Sigmoid colon (tissue), 7 donors: ENCODE results near the gene KRTAP26-1. TPM values are rescaled to one million over a fixed set of nuclear protein-coding genes. Genes with fewer than 3 reads are reported as not detected.

Experiments
- DNase-seq: peaks from one replicate; pipeline ENCODE4 v3.0.0-alpha.2; 2019
- H3K27ac ChIP-seq, 4 donors: fragments of 200-600 bp; sonication (generic); one replicate each; pipeline ENCODE4 v1.5.1; 2016 to 2019; ENCODE audit warnings: mild to moderate bottlenecking in 1 of 4
- H3K27me3 ChIP-seq, 3 donors: fragments of 200-600 bp; sonication (generic); one replicate each; pipeline ENCODE4 v1.5.1; 2019; ENCODE audit warnings: mild to moderate bottlenecking in 1 of 3
- H3K36me3 ChIP-seq, 4 donors: fragments of 200-600 bp; sonication (generic); one replicate each; pipeline ENCODE4 v1.5.1; 2016 to 2019
- H3K4me1 ChIP-seq, 4 donors: fragments of 200-600 bp; sonication (generic); one replicate each; pipeline ENCODE4 v1.5.1; 2017 to 2019
- H3K4me3 ChIP-seq, 4 donors: fragments of 200-600 bp; sonication (generic); one replicate each; pipeline ENCODE4 v1.5.1; 2017 to 2019; ENCODE audit warnings: mild to moderate bottlenecking in 2 of 4, moderate library complexity in 1 of 4
- H3K9me3 ChIP-seq, 4 donors: fragments of 200-600 bp in 3 of 4; sonication (generic) in 3 of 4; one replicate each; pipeline versions ENCODE4 v1.5.1 to v1.6.1; 2013 to 2019
- CTCF ChIP-seq, 4 experiments: fragments of 450-650 bp in 3 of 4; fragments of 200-600 bp in 1 of 4; IDR thresholded peaks; one replicate each; pipeline ENCODE4 v1.5.1; 2016 to 2019; ENCODE audit warnings: antibody characterized with exemption in 4 of 4, mild to moderate bottlenecking in 3 of 4, moderate library complexity in 2 of 4
- EP300 ChIP-seq, 4 donors: sonication (generic); formaldehyde crosslinking; IDR thresholded peaks; one replicate each; pipeline ENCODE4 v1.6.1; 2017; ENCODE audit warnings: antibody characterized with exemption in 4 of 4
- POLR2A ChIP-seq, 2 donors: fragments of 450-650 bp; IDR thresholded peaks; one replicate each; pipeline ENCODE4 v1.6.1; 2016; ENCODE audit warnings: antibody characterized with exemption in 2 of 2, mild to moderate bottlenecking in 2 of 2, moderate library complexity in 2 of 2
- POLR2AphosphoS5 ChIP-seq, 4 donors: sonication (generic); formaldehyde crosslinking; IDR thresholded peaks; one replicate each; pipeline ENCODE4 v1.6.1; 2017; ENCODE audit warnings: antibody characterized with exemption in 4 of 4
- WGBS, 2 donors: extraction: QIAGEN DNeasy Blood & Tissue Kit; methylation state at CpG; one replicate each; pipeline ENCODE4 v1.1.7; 2013; 5-methylcytosine and 5-hydroxymethylcytosine counted together
- intact Hi-C: fragments of 100-400 bp; cut with DNase I; formaldehyde crosslinking; loops from one replicate; pipeline ENCODE4 v1.15.1; 2023
- polyA plus RNA-seq, 3 donors: library from polyadenylated mRNA; stranded (reverse); fragments of 200-250 nt; gene quantifications; one replicate each; pipeline ENCODE4 v1.2.3, GENCODE V29; 2013
- total RNA-seq, 4 donors: library from RNA; depleted of rRNA; stranded (reverse); fragments of >200 nt; gene quantifications; one replicate each; pipeline ENCODE4 v1.1.0, GENCODE V29; 2016
- donor health status: healthy with polysubstance abuse.
- donor health status: Bipolar disorder and iron deficiency.
- donor health status: healthy.

Gene KRTAP26-1
- total and polyA plus RNA-seq, 7 donors: not detected

- H3K27me3 ChIP-seq: no peaks in the 10 kb centered on the region
- no peak overlapping the region for H3K4me3 ChIP-seq
- 27 to 45% methylated on average over 3 of the region's 3 CpGs for WGBS, 2 donors
- intact Hi-C loops: no loop called here
- no peaks in the 10 kb centered on the region for H3K9me3 ChIP-seq
- no peaks in the 10 kb centered on the region for H3K36me3 ChIP-seq
- TF ChIP-seq EP300 (IDR thresholded peaks at IDR 0.05) (no peak), POLR2A (IDR thresholded peaks at IDR 0.05) (no peak), CTCF (IDR thresholded peaks at IDR 0.05) (no peak), POLR2AphosphoS5 (IDR thresholded peaks at IDR 0.05) (no peak)
- H3K27ac ChIP-seq: no peak overlapping the region
- no peaks in the 10 kb centered on the region for H3K4me1 ChIP-seq
- DNase-seq: no peak
These were observed 29.5 kb upstream of the KRTAP26-1 start for GRCh38 chr21:30349572-30349971.

DNA sequence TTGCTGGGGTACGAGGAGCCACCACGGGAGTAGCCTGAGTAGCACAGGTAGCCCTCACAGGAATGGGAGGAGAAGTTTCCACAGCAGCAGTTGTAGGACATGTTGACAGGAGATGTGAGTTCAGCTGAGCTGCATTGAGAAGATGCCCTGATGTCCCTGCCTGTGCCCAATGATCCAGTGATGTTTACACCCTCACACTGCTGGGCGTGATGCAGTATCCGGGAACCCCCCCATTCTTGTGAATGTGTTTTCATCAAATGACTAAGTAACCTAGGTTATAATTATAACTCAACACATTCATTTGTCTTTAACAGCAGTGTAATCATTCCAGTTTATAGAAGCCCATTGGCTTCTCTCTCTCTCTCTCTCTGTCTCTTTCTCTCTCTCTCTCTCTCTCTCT, 28.4 kb upstream of the KRTAP26-1 start, which contains the start of gene KRTAP23-1:
Gene KRTAP23-1 (minus strand): TSS at position 101 of the 400 bp plus-strand sequence. CDS start 0 bp downstream, at position 101.
- Histone ChIP-seq H3K4me3 (no peak within 1 kb of the TSS), H3K27ac (no peak within 1 kb of the TSS), H3K36me3 (no peaks in the 10 kb centered on the region), H3K4me1 (no peaks in the 10 kb centered on the region), H3K27me3 (no peaks in the 10 kb centered on the region), H3K9me3 (no peaks in the 10 kb centered on the region)
- intact Hi-C loops: no loop called here
- no peak for TF ChIP-seq CTCF (IDR thresholded peaks at IDR 0.05)
- no peak for TF ChIP-seq EP300 (IDR thresholded peaks at IDR 0.05)
- no peak for TF ChIP-seq POLR2AphosphoS5 (IDR thresholded peaks at IDR 0.05)
- TF ChIP-seq POLR2A (IDR thresholded peaks at IDR 0.05): no peak
- 86 to 89% methylated on average over 4 of the region's 4 CpGs for WGBS, 2 donors
- DNase-seq: no peak

DNA sequence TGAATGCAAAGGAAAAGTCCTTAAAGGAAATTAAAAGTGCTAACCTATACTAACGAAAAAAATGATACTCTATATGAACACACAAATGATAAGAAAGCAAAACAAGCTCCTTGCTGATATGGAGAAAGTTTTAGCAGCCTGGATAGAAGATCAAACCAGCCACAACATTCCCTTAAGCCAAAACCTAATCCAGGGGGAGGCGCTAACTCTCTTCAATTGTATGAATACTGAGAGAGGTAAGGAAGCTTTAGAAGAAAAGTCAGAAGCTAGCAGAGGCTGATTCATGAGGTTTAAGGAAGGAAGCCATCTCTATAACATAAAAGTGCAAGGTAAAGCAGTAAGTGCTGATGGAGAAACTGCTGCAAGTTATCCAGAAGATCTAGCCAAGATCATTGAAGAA, 24.9 kb upstream of the KRTAP26-1 start:
- intact Hi-C loops: no loop called here

DNA sequence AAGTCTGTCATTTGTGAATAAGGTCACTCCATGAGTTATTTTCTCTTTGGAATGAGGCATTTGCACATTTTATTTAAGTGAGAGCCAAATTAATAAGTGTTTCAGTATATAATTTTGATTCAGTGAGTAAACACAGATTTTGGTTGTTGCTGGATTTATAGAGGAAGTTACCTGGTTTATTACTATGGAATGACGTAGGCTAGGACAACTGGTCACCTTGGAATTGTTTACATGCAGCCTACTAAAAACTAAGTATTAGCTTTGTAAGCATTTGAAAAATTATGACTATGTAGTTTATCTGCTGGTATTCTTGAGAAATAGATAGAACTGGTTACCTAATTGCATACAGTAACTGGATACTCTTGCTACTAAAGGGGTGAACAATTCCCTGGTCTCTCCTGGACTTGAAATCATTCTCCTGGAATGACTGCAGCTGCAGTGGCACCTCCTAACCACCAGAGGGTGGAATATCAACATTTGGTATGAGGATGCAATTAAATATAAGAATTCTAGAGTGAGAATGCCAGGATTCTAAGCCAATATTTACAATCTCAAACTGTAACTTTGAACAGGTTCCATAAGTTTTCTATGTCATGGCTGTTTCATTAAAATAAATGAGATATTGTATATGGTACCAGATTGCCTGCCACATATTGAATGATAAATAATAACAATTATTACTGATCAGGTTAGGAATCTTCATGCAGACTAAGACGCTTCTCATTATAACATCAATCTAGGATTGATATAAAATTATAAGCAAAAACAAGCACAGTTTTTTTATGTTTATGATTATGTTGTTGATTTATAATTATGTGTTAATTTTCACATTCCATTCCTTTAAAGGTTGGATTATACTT, 20.8 kb upstream of the KRTAP26-1 start:
- intact Hi-C loops: loop anchor here (5.0 kb wide), 1 partner anchor 746 kb away; no protein-coding TSS in a partner anchor
- Histone ChIP-seq H3K4me3 (no peak overlapping the region), H3K4me1 (no peaks in the 10 kb centered on the region), H3K27me3 (no peaks in the 10 kb centered on the region), H3K36me3 (no peaks in the 10 kb centered on the region), H3K9me3 (no peaks in the 10 kb centered on the region), H3K27ac (no peak overlapping the region)
- no peak for TF ChIP-seq EP300 (IDR thresholded peaks at IDR 0.05)
- peak in 3 of 4 experiments; percentile 50 to 74 (median 61) for TF ChIP-seq CTCF (IDR thresholded peaks at IDR 0.05)
- DNase-seq: no peak
- WGBS, 2 donors: 60 to 82% methylated on average over 2 of the region's 2 CpGs

More for the DNA sequence above, 24.9 kb upstream of the KRTAP26-1 start:
- no peaks in the 10 kb centered on the region for H3K9me3 ChIP-seq
- no peak overlapping the region for H3K27ac ChIP-seq
- no peak overlapping the region for H3K4me3 ChIP-seq
- H3K4me1 ChIP-seq: no peaks in the 10 kb centered on the region
- 55 to 82% methylated on average over 2 of the region's 2 CpGs for WGBS, 2 donors
- no peaks in the 10 kb centered on the region for H3K36me3 ChIP-seq
- TF ChIP-seq POLR2AphosphoS5 (IDR thresholded peaks at IDR 0.05) (no peak), POLR2A (IDR thresholded peaks at IDR 0.05) (no peak), CTCF (IDR thresholded peaks at IDR 0.05) (no peak), EP300 (IDR thresholded peaks at IDR 0.05) (no peak)
- no peak for DNase-seq
- no peaks in the 10 kb centered on the region for H3K27me3 ChIP-seq
